ENCODE data around the gene MMS19. TPM values are rescaled to one million over a fixed set of nuclear protein-coding genes. Genes with fewer than 3 reads are reported as not detected.

Gene MMS19
- total RNA-seq, 3 donors from 2014 or later (not counting 1 experiment from before 2014, with no cell fraction given) = 53.8 to 68.4 (median 61.7) TPM

DNA sequence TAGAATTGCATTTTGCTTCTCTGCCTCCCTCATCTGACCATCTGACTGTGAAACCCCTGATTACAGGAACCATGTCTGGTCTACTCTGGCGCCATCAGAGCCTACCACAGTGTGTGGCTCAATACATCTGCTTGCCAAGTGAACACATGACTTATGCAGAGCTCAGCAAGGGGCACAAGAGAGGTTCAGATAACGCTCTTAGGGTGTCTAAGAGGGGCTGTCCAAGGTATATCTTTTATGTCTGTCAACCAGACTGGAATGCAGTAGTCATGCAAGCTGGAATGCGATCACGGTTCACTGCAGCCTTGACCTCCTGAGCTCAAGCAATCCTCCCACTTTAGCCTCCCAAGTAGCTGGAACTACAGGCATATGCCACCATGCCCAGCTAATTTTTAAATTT lies 86.8 kb downstream of the MMS19 start:
- peaks cover 58% of the 10 kb centered on the region for H3K4me1 ChIP-seq (ENCODE audit: control insufficient read depth, insufficient read depth, low read length)
- DNase-seq = no peak
- no peaks in the 10 kb centered on the region for H3K9me3 Mint-ChIP-seq

DNA sequence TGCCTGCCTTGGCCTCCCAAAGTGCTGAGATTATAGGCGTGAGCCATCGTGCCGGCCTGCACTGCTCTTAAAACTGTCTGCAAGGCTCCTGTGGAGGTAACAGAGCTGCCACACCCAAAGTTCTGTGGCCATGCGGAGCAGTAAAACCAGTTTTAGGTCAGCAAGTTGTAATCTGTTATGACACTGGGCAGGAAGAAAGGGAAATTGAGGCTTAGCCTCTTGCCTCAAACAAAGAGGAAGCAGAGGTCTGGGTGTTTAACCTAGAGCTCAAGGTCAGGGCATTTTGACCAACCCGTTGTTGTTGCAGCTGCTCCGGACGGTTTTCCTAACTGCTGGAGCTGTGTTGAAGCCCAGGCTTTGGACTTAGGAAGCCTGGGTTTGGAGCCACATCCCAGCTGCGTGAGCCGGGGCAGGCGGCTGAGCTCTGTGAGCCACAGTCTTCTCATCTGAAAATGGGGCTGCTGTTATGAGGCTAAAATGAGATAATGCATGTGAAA lies 89.7 kb downstream of the MMS19 start:
- DNase-seq (no peak), ATAC-seq (no peak)
- intact Hi-C loops (cut with micrococcal nuclease) = loop anchor here (10.0 kb wide), 1 partner anchor 74 kb away; the partner anchor contains the start of gene FRAT2
- Mint-ChIP-seq H3K4me1 (peaks cover 21 to 28% of the 10 kb centered on the region in 2 donors), H3K27me3 (ENCODE audit: low read depth in 2 of 2) (no peaks in the 10 kb centered on the region), H3K4me3 (no peak overlapping the region), H3K9me3 (no peaks in the 10 kb centered on the region), H3K27ac (peak overlapping the region; percentile 62 to 82), H3K36me3 (no peaks in the 10 kb centered on the region)
- Histone ChIP-seq H3K9me3 (ENCODE audit: control insufficient read depth, insufficient read depth, low read length) (no peaks in the 10 kb centered on the region), H3K36me3 (ENCODE audit: control insufficient read depth, insufficient read depth, low read length) (no peaks in the 10 kb centered on the region), H3K27me3 (ENCODE audit: control insufficient read depth, insufficient read depth, low read length) (no peaks in the 10 kb centered on the region), H3K4me3 (ENCODE audit: low read length) (no peak overlapping the region), H3K27ac (ENCODE audit: low read length) (no peak overlapping the region), H3K4me1 (ENCODE audit: control insufficient read depth, insufficient read depth, low read length) (peaks cover 32% of the 10 kb centered on the region)
- TF ChIP-seq, protein P1, sequence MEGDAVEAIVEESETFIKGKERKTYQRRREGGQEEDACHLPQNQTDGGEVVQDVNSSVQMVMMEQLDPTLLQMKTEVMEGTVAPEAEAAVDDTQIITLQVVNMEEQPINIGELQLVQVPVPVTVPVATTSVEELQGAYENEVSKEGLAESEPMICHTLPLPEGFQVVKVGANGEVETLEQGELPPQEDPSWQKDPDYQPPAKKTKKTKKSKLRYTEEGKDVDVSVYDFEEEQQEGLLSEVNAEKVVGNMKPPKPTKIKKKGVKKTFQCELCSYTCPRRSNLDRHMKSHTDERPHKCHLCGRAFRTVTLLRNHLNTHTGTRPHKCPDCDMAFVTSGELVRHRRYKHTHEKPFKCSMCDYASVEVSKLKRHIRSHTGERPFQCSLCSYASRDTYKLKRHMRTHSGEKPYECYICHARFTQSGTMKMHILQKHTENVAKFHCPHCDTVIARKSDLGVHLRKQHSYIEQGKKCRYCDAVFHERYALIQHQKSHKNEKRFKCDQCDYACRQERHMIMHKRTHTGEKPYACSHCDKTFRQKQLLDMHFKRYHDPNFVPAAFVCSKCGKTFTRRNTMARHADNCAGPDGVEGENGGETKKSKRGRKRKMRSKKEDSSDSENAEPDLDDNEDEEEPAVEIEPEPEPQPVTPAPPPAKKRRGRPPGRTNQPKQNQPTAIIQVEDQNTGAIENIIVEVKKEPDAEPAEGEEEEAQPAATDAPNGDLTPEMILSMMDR (IDR thresholded peaks at IDR 0.05) = no peak
- WGBS (ENCODE audit: insufficient coverage) = 69% methylated on average over 10 of the region's 10 CpGs

More for the DNA sequence above, 86.8 kb downstream of the MMS19 start:
- H3K27me3 ChIP-seq (ENCODE audit: control insufficient read depth, insufficient read depth, low read length) = no peaks in the 10 kb centered on the region
- Mint-ChIP-seq H3K4me1 (peaks cover 31 to 44% of the 10 kb centered on the region in 2 donors), H3K36me3 (no peaks in the 10 kb centered on the region), H3K4me3 (no peak overlapping the region), H3K27me3 (ENCODE audit: low read depth in 2 of 2) (no peaks in the 10 kb centered on the region), H3K27ac (no peak overlapping the region)
- no peak overlapping the region for H3K27ac ChIP-seq (ENCODE audit: low read length)
- TF ChIP-seq, protein P1 (IDR thresholded peaks at IDR 0.05) = no peak
- no peaks in the 10 kb centered on the region for H3K36me3 ChIP-seq (ENCODE audit: control insufficient read depth, insufficient read depth, low read length)
- 90% methylated on average over 4 of the region's 4 CpGs for WGBS (ENCODE audit: insufficient coverage)
- no peaks in the 10 kb centered on the region for H3K9me3 ChIP-seq (ENCODE audit: control insufficient read depth, insufficient read depth, low read length)
- ATAC-seq = no peak
- intact Hi-C loops (cut with micrococcal nuclease) = loop anchor here (10.0 kb wide), 1 partner anchor 233 kb away; the partner anchor contains the start of gene PI4K2A
- H3K4me3 ChIP-seq (ENCODE audit: low read length) = no peak overlapping the region

Other genes starting within 250 kb of the MMS19 start
- 10 to 100 TPM; 22.6 to 23.3 (median 22.7) TPM for gene ARHGAP19, start 205.8 kb downstream of the MMS19 start, total RNA-seq
- 10 to 100 TPM; 26.0 to 45.0 (median 32.1) TPM for gene FRAT1, start 179.2 kb downstream of the MMS19 start, total RNA-seq
- gene FRAT2, start 163.7 kb downstream of the MMS19 start, total RNA-seq = 10 to 100 TPM; 18.7 to 23.4 (median 22.2) TPM
- gene RRP12, start 97.1 kb downstream of the MMS19 start, total RNA-seq = 100 to 1,000 TPM in 1 of 3 donors, 10 to 100 TPM in 2; 60.1 to 234 (median 79.2) TPM
- 100 to 1,000 TPM in 1 of 3 donors, 10 to 100 TPM in 2; 92.6 to 104 (median 96.0) TPM for gene PGAM1, start 72.2 kb downstream of the MMS19 start, total RNA-seq
- gene EXOSC1, start 52.4 kb downstream of the MMS19 start, total RNA-seq = 10 to 100 TPM; 36.9 to 44.4 (median 37.6) TPM
- gene ZDHHC16, start 52.2 kb downstream of the MMS19 start, total RNA-seq = 10 to 100 TPM; 11.3 to 18.7 (median 12.7) TPM
- 1 to 10 TPM in 1 of 3 donors, under 1 TPM in 2; 0.70 to 1.1 (median 0.75) TPM for gene UBTD1, start 502 bp upstream of the MMS19 start, total RNA-seq
- gene ANKRD2, start 74.4 kb upstream of the MMS19 start, total RNA-seq = not detected
- not detected for gene HOGA1, start 86.0 kb upstream of the MMS19 start, total RNA-seq
- under 1 TPM in 1 of 3 donors, not detected in 2; 0.32 TPM for gene C10orf62, start 91.3 kb upstream of the MMS19 start, total RNA-seq
- 1 to 10 TPM in 2 of 3 donors, under 1 TPM in 1; 0.14 to 2.0 (median 1.6) TPM for gene MORN4, start 135.1 kb upstream of the MMS19 start, total RNA-seq
- gene PI4K2A, start 142.2 kb upstream of the MMS19 start, total RNA-seq = 10 to 100 TPM; 41.3 to 66.1 (median 60.0) TPM
- gene AVPI1, start 188.8 kb upstream of the MMS19 start, total RNA-seq = 1 to 10 TPM; 6.1 to 8.4 (median 6.8) TPM
- gene MARVELD1, start 215.3 kb upstream of the MMS19 start, total RNA-seq = under 1 TPM; 0.40 to 0.84 (median 0.40) TPM
- 10 to 100 TPM; 63.0 to 82.8 (median 76.4) TPM for gene ZFYVE27, start 238.7 kb upstream of the MMS19 start, total RNA-seq

Measured in natural killer cell (primary cell).